Measurements from ENCODE around the gene PLAAT1.

PLAAT1 gene

GRCh38 chr3:193253986-193254660 is 13.1 kb downstream of the PLAAT1 start:
- no peak for DNase-seq

GRCh38 chr3:193261970-193262369 is 20.9 kb downstream of the PLAAT1 start:
- no peak for DNase-seq

GRCh38 chr3:193262707-193263106 is 21.7 kb downstream of the PLAAT1 start:
- no peak for DNase-seq

GRCh38 chr3:193269343-193270028 is 28.5 kb downstream of the PLAAT1 start:
- DNase-seq, result no peak

- DNase-seq, result no peak
These were observed 29.4 kb downstream of the PLAAT1 start for GRCh38 chr3:193270451-193270850.

GRCh38 chr3:193271101-193271840 is 30.2 kb downstream of the PLAAT1 start:
- DNase-seq, result no peak

GRCh38 chr3:193292386-193292785 is 51.4 kb downstream of the PLAAT1 start:
- no peak for DNase-seq

- no peak for DNase-seq
These were observed 55.0 kb downstream of the PLAAT1 start for GRCh38 chr3:193295985-193296384.

GRCh38 chr3:193297421-193297820 is 56.4 kb downstream of the PLAAT1 start:
- no peak for DNase-seq

- no peak for DNase-seq
These were observed 60.4 kb downstream of the PLAAT1 start for GRCh38 chr3:193301433-193301832.

- DNase-seq, result no peak
These were observed 64.3 kb downstream of the PLAAT1 start for GRCh38 chr3:193305356-193305755.

GRCh38 chr3:193310914-193311723 is 70.1 kb downstream of the PLAAT1 start:
- no peak for DNase-seq

- no peak for DNase-seq
These were observed 72.3 kb downstream of the PLAAT1 start for GRCh38 chr3:193313061-193313958.

GRCh38 chr3:193314161-193314560 is 73.1 kb downstream of the PLAAT1 start:
- DNase-seq, result no peak

GRCh38 chr3:193317682-193318300 is 76.8 kb downstream of the PLAAT1 start:
- no peak for DNase-seq

Measured in DMS153 (cell line).